Fibroblast of lung (primary cell): ENCODE results near the gene PROK2.

ENCODE experiments used
- EZH2 ChIP-seq: IDR thresholded peaks from 2 replicates; pipeline ENCODE4 v1.5.1; 2012; ENCODE audit warnings: low read length, control low read depth, mild to moderate bottlenecking; ENCODE audit errors: missing control alignments
- TF ChIP-seq, protein P1 (sequence below), 2 donors: IDR thresholded peaks in 1 of 2; conservative IDR thresholded peaks in 1 of 2; 1 replicate in 1 of 2; 2 replicates in 1 of 2; pipeline ENCODE4 v1.5.1; 2011 to 2012; ENCODE audit warnings: low read length in 2 of 2, control low read depth in 1 of 2, inconsistent platforms in 1 of 2, low read depth in 1 of 2, mild to moderate bottlenecking in 1 of 2

DNA sequence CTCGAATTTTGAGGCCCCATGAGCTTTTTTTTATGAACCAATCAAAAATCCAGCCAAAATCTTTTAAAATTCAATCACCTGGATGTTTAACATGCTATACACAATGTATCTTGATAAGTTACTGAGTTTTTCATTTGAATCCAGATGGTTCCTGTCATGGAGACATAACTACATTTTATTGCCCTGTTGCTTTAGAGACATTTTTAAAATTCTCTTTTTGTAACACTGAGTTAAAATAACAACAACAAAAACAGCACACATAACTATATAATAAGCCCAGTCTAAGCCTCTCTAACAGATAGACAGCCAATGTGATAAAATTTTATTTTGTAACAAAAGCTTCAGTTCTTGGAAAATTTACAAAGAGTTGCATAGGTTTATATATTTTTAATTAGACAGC lies 1.8 kb downstream of the PROK2 start:
- TF ChIP-seq, protein P1, sequence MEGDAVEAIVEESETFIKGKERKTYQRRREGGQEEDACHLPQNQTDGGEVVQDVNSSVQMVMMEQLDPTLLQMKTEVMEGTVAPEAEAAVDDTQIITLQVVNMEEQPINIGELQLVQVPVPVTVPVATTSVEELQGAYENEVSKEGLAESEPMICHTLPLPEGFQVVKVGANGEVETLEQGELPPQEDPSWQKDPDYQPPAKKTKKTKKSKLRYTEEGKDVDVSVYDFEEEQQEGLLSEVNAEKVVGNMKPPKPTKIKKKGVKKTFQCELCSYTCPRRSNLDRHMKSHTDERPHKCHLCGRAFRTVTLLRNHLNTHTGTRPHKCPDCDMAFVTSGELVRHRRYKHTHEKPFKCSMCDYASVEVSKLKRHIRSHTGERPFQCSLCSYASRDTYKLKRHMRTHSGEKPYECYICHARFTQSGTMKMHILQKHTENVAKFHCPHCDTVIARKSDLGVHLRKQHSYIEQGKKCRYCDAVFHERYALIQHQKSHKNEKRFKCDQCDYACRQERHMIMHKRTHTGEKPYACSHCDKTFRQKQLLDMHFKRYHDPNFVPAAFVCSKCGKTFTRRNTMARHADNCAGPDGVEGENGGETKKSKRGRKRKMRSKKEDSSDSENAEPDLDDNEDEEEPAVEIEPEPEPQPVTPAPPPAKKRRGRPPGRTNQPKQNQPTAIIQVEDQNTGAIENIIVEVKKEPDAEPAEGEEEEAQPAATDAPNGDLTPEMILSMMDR (conservative IDR thresholded peaks at IDR 0.05 in 1 of 2, IDR thresholded peaks at IDR 0.05 in 1 of 2; ENCODE audit: low read depth in 1 of 2, low read length in 2 of 2), result no peak
- TF ChIP-seq EZH2, result no peak
